Thyroid gland (tissue), 4 donors: ENCODE measurements around the gene RPS6KB2. TPM values are rescaled to one million over a fixed set of nuclear protein-coding genes. Genes with fewer than 3 reads are reported as not detected.

Experiments
- DNase-seq, 2 donors: peaks; one replicate each; pipeline ENCODE4 v3.0.0-alpha.2; 2019
- H3K27ac ChIP-seq, 3 donors: fragments of 200-600 bp; sonication (generic); 1 replicate in 2 of 3; 2 replicates in 1 of 3; pipeline ENCODE4 v1.5.1; 2016 to 2019; ENCODE audit warnings: mild to moderate bottlenecking in 1 of 3, moderate library complexity in 1 of 3
- H3K27me3 ChIP-seq: fragments of 200-600 bp; sonication (generic); one replicate; pipeline ENCODE4 v1.5.1; 2019
- H3K36me3 ChIP-seq, 2 donors: fragments of 200-600 bp; sonication (generic); one replicate each; pipeline ENCODE4 v1.5.1; 2016 to 2019
- H3K4me1 ChIP-seq, 2 donors: fragments of 200-600 bp; sonication (generic); one replicate each; pipeline ENCODE4 v1.5.1; 2017 to 2019
- H3K4me3 ChIP-seq, 3 donors: fragments of 200-600 bp; sonication (generic); replicated peaks in 1 of 3; 1 replicate in 2 of 3; 2 replicates in 1 of 3; pipeline ENCODE4 v1.5.1; 2016; ENCODE audit warnings: mild to moderate bottlenecking in 1 of 3
- H3K9me3 ChIP-seq: fragments of 200-600 bp; sonication (generic); one replicate; pipeline ENCODE4 v1.5.1; 2017
- CTCF ChIP-seq, 6 experiments: fragments of 200-600 bp in 3 of 6; fragments of 450-650 bp in 3 of 6; sonication (generic) in 3 of 6; IDR thresholded peaks; one replicate each; pipeline ENCODE4 v1.5.1; 2016 to 2019; ENCODE audit warnings: antibody characterized with exemption in 6 of 6, mild to moderate bottlenecking in 2 of 6, inconsistent platforms in 1 of 6, moderate library complexity in 1 of 6
- POLR2A ChIP-seq, 2 donors: fragments of 450-650 bp; IDR thresholded peaks; one replicate each; pipeline ENCODE4 v1.6.1; 2017; ENCODE audit warnings: antibody characterized with exemption in 2 of 2, mild to moderate bottlenecking in 2 of 2, moderate library complexity in 1 of 2
- WGBS, 2 donors: methylation state at CpG; one replicate each; pipeline ENCODE4 v1.1.5; 2017; 5-methylcytosine and 5-hydroxymethylcytosine counted together
- intact Hi-C: fragments of 100-400 bp; cut with DNase I; formaldehyde crosslinking; loops from one replicate; pipeline ENCODE4 v1.15.1; 2023
- total RNA-seq, 4 donors: library from RNA; depleted of rRNA; stranded (reverse); fragments of >200 nt; gene quantifications; one replicate each; pipeline ENCODE4 v1.2.3, GENCODE V29; 2016

The RPS6KB2 gene
- total RNA-seq, 4 donors from 2014 or later = 44.1 to 102 (median 62.2) TPM

GRCh38 chr11:67452141-67452952 lies 24.1 kb downstream of the RPS6KB2 start, which contains the start of gene GPR152:
GPR152 (minus strand) TSS chr11:67452729; CDS start chr11:67452724, 5 bp downstream.
- TF ChIP-seq CTCF (IDR thresholded peaks at IDR 0.05) = no peak
- TF ChIP-seq POLR2A (IDR thresholded peaks at IDR 0.05) = no peak
- H3K9me3 ChIP-seq = no peaks in the 10 kb centered on the region
- intact Hi-C loops = no loop called here
- H3K27ac ChIP-seq = peak within 1 kb of the TSS in 1 of 3 donors; percentile 36
- WGBS, 2 donors = 85 to 88% methylated on average over 12 to 14 of the region's 33 CpGs
- no peaks in the 10 kb centered on the region for H3K4me1 ChIP-seq
- no peaks in the 10 kb centered on the region for H3K36me3 ChIP-seq
- no peak for DNase-seq
- H3K27me3 ChIP-seq = no peaks in the 10 kb centered on the region
- H3K4me3 ChIP-seq = no peak within 1 kb of the TSS

- no peaks in the 10 kb centered on the region for H3K36me3 ChIP-seq
- intact Hi-C loops = no loop called here
- 89 to 93% methylated on average over 10 to 13 of the region's 21 CpGs for WGBS, 2 donors
- H3K27ac ChIP-seq = no peak overlapping the region
- no peaks in the 10 kb centered on the region for H3K9me3 ChIP-seq
- DNase-seq = no peak
- no peak overlapping the region for H3K4me3 ChIP-seq
- no peaks in the 10 kb centered on the region for H3K27me3 ChIP-seq
- TF ChIP-seq CTCF (IDR thresholded peaks at IDR 0.05) (no peak), POLR2A (IDR thresholded peaks at IDR 0.05) (no peak)
- no peaks in the 10 kb centered on the region for H3K4me1 ChIP-seq
These were observed 25.8 kb downstream of the RPS6KB2 start for GRCh38 chr11:67453816-67454732.

- DNase-seq = no peak
- intact Hi-C loops = no loop called here
- Histone ChIP-seq H3K4me1 (peaks cover 0 to 7% of the 10 kb centered on the region in 2 donors), H3K27ac (no peak within 1 kb of the TSS), H3K36me3 (no peaks in the 10 kb centered on the region), H3K4me3 (no peak within 1 kb of the TSS), H3K27me3 (no peaks in the 10 kb centered on the region), H3K9me3 (no peaks in the 10 kb centered on the region)
- 97 to 100% methylated on average over 2 of the region's 3 CpGs for WGBS, 2 donors
- TF ChIP-seq POLR2A (IDR thresholded peaks at IDR 0.05) (no peak), CTCF (IDR thresholded peaks at IDR 0.05) (no peak)
These were observed 26.8 kb downstream of the RPS6KB2 start, which contains the start of gene CABP4 for GRCh38 chr11:67455054-67455453. CABP4 (plus strand) TSS chr11:67455354; CDS start chr11:67455424, 70 bp downstream.

GRCh38 chr11:67456068-67456705 lies 27.9 kb downstream of the RPS6KB2 start:
- peaks cover 0 to 9% of the 10 kb centered on the region in 2 donors for H3K4me1 ChIP-seq
- DNase-seq = no peak

More at GRCh38 chr11:67456068-67456705, 27.9 kb downstream of the RPS6KB2 start:
- no peak overlapping the region for H3K27ac ChIP-seq
- no peaks in the 10 kb centered on the region for H3K36me3 ChIP-seq
- H3K9me3 ChIP-seq = no peaks in the 10 kb centered on the region
- no peaks in the 10 kb centered on the region for H3K27me3 ChIP-seq
- 50 to 86% methylated on average over 2 to 19 of the region's 25 CpGs for WGBS, 2 donors
- no peak overlapping the region for H3K4me3 ChIP-seq
- intact Hi-C loops = no loop called here
- TF ChIP-seq POLR2A (IDR thresholded peaks at IDR 0.05) = no peak
- no peak for TF ChIP-seq CTCF (IDR thresholded peaks at IDR 0.05)
